HS-27A (cell line): ENCODE data around the gene ZBED1.
"Not testable (repeated sequence)": the region's sequence is repeated elsewhere in the genome, so short reads cannot be mapped to it uniquely, and the experiment has no call there.

Experiments
- DNase-seq: peaks from one replicate; pipeline ENCODE4 v3.0.0-alpha.2; 2012; ENCODE audit warnings: low read depth, missing footprints

Gene ZBED1

GRCh38 chrX:2497961-2498780 is 2.6 kb downstream of the ZBED1 start:
- no peak for DNase-seq

- DNase-seq: no peak
Measured at GRCh38 chrX:2495595-2495994, 5.2 kb downstream of the ZBED1 start.

GRCh38 chrX:2492531-2493218 is 8.1 kb downstream of the ZBED1 start:
- DNase-seq: no peak

GRCh38 chrX:2490634-2491033 is 10.1 kb downstream of the ZBED1 start:
- DNase-seq: no peak

GRCh38 chrX:2489446-2490445 is 11.0 kb downstream of the ZBED1 start:
- no peak for DNase-seq

- DNase-seq: no peak
Measured at GRCh38 chrX:2488621-2489285, 12.0 kb downstream of the ZBED1 start.

GRCh38 chrX:2487366-2487765 is 13.4 kb downstream of the ZBED1 start:
- DNase-seq: no peak

GRCh38 chrX:2486476-2487133 is 14.2 kb downstream of the ZBED1 start:
- no peak for DNase-seq

- no peak for DNase-seq
Measured at GRCh38 chrX:2485789-2486345, 14.9 kb downstream of the ZBED1 start.

GRCh38 chrX:2484721-2485648 is 15.8 kb downstream of the ZBED1 start:
- DNase-seq: no peak

- DNase-seq: no peak
Measured at GRCh38 chrX:2484256-2484655, 16.5 kb downstream of the ZBED1 start.

- DNase-seq: no peak
Measured at GRCh38 chrX:2483398-2484060, 17.2 kb downstream of the ZBED1 start.

- DNase-seq: not testable (repeated sequence)
Measured at GRCh38 chrX:2481597-2481996, 19.2 kb downstream of the ZBED1 start.

- not testable (repeated sequence) for DNase-seq
Measured at GRCh38 chrX:2479982-2480381, 20.8 kb downstream of the ZBED1 start.

- no peak for DNase-seq
Measured at GRCh38 chrX:2479420-2479780, 21.4 kb downstream of the ZBED1 start.

- no peak for DNase-seq
Measured at GRCh38 chrX:2478546-2479419, 22.0 kb downstream of the ZBED1 start.

GRCh38 chrX:2477313-2477712 is 23.5 kb downstream of the ZBED1 start:
- DNase-seq: not testable (repeated sequence)
